NOMO-1 treated with dmso at 0.1 percent for 144 hours (cell line): ENCODE results near the gene SSH2.
"Not testable (repeated sequence)": the region's sequence is repeated elsewhere in the genome, so short reads cannot be mapped to it uniquely, and the experiment has no call there.

Source experiments
- DNase-seq: peaks from one replicate; lab custom pipeline; 2025; ENCODE audit not compliant: unreplicated experiment; lab: John Stamatoyannopoulos, UW

Gene SSH2

DNA sequence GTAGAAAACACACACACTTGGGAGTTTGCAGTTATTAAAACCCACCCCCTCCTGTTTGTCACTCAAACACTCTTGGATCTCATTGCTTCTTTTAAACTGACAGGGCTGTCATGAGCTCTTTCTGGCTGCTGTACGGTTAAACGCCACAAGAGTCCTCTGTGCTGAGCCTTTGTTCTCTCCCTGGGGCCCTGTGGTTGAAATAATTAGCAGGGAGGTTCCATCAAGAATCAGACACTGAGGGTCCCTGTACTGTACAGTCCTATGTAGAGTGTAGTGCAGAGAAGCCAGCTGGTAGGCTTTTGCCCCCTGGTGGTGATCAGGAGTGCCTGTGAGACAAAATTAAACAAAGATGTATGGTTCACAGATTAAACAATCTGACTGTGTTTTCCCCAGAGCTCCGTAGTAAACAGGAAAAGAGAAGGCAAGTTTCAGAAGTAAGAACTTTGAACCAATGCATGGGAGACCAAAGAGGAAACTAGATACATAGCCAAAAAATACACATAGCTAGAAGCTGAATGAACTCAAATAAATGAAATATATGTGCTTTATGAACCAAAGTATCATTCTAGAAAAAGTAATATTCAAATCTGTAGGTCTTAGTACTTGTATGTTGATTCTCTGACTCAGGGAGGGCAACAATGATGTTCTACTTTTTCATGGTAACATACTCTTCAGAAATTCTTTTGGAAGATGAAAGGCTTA, 1.4 kb upstream of the SSH2 start:
- peak; percentile 85 for DNase-seq

DNA sequence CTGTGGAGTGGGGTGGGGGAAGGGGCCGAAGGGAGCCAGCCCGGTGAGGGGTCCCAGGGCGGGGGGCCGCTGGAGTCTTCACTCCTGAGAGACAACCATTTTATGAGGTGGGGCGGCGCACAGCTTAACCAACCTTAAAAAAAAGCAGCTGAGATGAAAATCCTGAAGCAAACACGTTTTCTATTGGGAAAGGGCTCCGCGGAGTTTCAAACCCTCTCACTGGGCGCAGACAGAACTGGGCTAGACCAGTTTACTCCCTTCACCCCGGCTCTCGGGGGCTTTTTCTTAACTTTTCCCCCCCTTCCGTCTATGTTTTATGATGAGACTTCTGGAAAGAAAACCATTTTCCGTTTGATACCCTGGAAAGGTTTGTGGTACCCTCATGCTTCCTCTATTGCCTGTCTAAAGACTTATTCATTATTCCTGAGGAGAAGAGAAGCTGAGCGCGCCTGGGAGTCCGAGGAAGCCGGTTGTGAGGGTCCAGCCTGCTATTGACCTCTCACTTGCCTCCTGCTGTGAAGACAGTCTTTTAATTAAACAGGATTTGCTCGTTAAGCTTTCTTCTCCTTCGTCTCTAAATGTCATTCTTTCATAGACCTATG, 482 bp upstream of the SSH2 start:
- DNase-seq, result peak; percentile 7

DNA sequence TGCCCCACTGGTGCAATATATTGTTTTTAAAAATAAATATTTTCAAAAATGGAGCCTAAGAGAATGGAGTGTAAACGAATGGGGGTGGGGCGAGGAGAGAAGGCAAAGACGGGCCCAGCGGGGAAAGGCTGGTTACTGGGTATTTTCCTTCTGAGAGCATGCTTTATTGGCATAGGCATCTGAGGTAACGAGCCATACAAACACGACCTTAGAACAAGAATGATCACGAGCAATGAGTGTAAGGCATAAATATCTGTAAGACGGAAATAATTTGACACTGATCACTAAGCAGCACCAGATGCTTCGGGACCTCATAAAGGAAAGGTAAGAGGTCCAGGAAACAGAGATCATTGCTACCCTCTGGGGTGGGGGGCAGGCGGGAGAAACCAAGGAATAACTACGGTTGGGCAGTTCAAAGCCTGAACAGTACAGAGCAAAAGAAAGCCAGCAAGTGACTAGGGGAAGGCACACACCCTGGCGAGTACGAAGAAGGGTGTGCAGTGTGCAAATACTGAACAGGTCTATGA, 959 bp downstream of the SSH2 start:
- DNase-seq, result no peak

DNA sequence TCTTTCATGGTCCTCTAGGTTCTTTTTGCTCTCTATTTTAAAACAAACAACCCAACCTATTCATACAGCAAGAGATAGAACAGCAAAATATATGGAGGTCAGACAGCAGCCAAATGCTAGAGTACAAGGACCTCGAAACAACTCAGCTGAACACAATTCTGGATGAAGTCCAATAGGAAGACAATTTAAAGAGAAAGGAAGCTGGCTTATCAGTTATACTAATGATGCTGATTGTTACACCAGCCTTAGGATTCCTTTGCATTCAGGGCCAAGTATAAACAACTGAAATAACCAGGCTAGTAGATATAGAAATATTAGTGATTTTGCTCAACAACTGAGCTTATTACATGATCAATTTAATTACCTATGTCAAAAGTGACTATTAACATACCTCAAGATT, 2.5 kb downstream of the SSH2 start:
- DNase-seq, result no peak

DNA sequence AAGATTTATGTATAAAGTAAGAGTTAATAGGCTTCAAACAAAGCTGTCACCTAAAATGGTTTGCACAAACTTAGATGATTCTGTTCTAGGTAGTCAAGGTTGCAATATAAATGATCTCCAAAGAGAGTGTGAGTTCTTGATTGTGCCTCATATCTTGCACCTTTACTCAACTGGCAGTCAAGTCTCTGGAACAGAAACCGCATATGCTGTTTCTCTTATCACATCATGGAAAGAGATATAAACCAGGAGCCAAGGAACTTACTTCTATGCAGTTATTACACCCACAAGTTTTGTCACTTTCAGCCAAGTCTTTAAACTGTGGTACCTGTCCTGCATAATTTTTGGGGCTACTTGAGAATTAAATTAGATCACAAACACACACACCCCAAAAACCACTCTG, 5.2 kb downstream of the SSH2 start:
- DNase-seq, result no peak

DNA sequence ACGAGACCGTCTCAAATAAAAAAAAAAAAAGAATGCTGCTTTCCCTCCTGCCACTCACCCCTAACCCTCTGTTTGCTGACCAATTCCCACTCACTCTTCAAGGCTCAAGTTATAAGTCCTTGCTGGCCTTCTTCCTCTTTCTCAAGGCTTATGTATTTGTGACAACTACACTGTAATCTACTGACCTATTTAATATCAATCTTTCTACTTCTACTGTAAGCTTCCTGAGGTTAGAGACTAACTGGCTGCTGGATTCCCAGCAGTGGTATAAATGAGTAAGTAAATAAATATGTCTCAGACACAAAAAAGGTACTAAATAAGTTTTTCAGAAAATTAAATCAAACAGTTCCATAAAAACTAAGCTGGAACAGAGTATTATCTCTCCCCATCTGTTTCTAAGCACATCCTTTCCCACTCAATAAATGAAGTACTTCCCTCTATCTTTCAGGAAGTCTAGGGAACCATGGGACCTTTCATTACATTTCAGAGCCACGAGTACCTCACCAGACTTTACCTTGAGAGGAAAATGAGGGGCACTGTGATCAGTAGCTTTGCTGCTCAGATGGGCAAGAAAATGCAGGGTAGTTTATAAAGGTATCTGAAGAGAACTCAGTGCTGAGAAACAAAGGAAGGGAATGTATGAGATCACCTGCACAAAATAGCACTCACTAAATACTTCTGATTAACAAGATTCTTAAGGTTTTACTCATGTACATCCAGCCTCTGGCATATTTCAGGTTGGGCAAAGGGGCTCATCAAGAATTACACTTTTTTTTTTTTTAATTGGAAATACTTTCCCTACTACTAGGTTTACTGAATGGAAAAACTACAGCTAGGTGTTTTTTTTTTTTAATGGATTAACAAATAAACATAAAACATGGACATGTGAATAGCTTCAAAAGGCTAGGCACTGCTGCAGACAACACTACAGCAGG, 10.8 kb downstream of the SSH2 start:
- no peak for DNase-seq

DNA sequence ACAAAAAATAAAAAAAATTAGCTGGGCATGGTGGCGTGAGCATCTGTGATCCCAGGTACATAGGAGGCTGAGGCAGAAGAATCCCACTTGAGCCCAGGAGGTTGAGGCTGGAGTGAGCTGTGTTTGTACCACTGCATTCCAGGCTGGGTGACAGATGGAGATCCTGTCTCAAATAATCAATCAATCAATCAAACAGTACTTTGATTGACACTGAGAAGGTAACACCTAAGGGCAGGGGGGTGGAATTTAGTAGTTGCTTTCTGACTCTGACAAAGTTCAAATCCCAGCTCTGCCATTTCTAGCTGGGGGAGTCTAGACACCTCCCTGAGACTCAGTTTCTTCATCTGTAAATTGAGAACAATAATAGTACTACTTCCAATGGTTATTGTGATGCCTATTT, 12.0 kb downstream of the SSH2 start:
- DNase-seq, result no peak

DNA sequence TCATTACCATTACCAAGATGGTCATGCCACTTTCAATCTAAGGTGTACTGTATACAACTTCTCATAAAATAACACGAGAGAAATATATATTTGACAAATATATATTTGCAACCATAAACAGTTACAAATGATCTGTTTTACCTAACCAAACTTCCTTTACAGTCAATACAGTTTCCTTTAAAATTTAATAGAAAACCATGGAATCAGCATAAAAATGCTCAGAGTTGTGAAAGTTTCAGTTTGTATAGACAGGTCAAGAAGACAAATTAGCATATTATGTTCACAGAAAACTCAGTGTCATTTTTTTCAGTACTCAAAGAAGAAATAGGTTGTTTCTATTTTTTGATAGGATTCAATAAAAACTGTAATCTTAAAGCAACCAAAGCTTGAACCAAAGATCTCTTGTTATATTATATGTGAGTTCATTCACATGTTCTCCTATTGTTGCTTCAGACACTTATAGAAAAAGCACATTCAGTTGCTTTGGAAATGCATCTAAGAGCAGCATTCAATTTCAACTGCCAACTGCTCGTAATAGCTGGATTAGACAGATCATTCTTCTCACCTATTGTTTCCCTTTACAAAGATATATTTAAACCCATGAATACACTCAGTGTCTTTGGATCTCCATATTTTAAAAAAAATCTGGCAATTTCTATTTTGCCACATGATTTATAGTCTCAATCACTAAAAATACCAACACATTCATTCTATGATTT, 15.1 kb downstream of the SSH2 start:
- DNase-seq, result no peak

DNA sequence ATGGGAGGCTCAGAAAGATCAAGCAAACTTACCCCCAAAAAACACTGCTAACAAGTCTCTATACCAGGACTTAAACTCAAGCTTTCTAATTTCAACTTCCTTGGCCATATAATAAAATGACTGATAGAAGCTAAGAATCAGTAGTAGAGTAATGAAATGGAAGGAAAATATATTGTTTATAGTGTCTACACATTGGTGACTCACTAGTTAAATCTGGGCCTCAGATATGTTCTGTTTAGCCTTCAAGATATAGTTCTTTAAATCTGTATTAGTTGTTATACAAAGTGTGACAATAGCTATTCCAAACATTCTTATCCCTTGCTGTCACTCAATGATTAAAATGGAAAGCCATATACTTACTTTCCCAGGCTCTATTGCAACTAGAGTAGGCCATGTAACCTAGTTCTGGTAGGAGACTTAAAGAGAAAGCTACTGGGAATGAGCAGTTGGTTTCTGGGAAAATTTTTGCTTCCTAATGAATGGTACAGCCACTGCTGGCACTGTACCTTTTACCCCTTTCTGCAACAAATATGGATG, 18.3 kb downstream of the SSH2 start:
- DNase-seq, result no peak

DNA sequence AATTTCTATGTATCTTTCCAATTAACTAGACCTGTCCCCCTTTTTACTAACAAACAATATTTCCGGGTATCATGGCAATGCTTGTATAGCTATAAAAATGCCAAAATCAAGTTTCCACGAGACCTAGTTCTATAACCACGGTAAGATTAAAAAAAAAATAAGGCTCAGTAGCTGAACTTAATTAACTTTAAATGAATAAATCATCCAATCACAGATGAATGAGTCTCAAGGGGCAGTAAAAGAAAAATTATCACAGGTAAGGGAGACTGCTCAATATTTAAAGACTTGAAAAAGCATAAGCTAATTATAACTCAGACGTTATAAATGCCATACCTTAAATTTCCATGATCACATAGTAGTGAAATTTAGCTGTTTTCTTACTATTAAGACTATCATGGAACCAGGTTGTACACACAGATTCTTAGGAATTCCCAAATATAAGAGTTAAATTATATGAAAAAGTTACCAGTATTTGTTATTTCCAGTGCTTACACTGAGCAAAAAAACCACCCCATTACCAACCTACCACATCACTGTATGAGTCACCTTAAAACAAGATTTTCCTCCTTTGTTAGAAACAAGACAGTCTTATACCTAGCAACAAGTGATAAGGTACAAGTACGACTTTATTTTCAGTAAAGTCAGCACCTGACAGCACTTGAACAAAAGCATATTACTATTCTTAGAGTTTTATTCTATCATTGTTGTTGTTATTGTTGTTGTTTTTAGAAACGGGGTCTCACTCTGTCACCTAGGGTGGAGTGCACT, 20.6 kb downstream of the SSH2 start:
- no peak for DNase-seq

DNA sequence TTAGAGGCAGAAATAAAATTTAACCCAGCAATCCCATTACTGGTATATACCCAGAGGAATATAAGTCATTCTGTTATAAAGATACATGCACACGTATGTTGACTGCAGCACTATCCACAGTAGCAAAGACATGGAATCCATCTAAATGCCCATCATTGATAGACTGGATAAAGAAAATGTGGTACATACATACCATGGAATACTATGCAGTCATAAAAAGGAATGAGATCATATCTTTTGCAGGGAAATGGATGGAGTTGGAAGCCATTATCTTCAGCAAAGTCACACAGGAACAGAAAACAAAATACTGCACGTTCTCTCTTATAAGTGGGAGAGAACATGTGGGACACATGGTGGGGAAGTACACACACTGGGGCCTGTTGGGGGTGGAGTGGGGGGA, 23.1 kb downstream of the SSH2 start:
- DNase-seq, result no peak

DNA sequence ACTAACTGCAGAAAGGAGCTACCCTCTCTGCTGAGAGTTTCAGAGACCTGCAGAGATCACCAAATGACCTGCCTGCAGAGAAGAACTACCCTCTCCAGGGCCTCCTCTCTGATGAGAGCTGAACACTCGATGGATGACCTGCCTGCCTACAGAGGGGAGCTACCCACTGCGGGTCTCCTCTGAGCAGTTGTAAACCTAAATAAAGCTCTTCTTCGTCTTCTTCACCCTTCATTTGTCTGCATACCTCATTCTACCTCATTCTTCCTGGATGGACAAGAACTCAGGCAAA, 24.2 kb downstream of the SSH2 start:
- DNase-seq, result no peak

DNA sequence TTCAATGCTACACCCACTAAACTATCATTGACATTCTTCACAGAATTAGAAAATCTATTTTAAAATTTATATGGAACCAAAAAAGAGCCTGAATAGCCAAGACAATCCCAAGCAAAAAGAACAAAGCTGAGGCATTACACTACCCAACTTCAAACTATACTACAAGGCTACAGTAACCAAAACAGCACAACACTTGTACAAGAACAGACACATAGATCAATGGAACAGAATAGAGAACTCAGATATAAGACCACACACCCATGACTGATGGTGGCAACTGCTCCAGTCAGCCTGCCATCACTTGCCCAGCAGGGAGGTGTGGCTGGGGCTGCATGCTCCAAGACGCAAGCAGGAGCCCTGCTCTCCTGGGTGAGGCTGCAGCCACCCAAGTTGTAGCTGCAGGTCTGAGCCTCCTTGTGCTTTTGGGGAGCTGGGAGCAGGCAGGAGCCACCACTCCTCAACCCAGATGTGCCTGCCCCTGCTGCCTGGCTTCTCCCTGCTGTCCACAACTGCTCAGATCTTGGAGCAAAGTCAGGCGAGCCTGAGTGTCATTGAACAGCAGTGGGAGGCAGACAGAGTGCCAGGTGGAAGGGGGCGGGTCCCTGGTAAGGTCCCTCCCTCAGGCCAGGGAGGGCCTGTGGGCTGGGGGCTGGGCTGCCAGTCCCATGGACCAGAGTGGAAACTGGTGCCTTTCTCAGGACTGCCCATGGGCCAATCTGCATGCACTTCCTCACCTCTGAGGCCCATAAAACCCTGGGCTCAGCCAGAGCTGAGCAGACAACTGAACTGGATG, 24.7 kb downstream of the SSH2 start:
- no peak for DNase-seq

DNA sequence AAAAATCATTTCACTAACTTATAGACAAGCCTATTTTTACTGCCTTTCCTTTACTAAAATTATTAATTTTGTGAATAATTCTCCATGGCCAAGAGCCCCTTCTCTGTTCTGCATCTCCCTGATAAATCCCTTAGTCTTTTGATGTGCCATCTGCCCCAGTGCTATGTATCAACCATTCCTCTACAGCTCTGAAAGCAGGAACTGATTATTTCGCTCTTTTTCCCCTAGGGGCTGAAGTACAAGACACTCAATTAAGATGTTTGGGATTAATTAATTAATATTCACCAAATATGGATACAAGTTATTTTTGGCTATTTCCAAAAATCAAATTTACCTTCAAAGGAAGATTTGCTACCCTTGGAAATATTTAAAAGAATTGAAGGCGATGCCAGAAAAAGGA, 26.6 kb downstream of the SSH2 start:
- no peak for DNase-seq

DNA sequence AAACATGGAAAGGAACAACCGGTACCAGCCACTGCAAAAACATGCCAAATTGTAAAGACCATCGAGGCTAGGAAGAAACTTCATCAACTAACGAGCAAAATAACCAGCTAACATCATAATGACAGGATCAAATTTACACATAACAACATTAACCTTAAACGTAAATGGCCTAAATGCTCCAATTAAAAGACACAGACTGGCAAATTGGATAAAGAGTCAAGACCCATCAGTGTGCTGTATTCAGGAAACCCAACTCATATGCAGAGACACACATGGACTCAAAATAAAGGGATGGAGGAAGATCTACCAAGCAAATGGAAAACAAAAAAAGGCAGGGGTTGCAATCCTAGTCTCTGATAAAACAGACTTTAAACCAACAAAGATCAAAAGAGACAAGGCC, 32.9 kb downstream of the SSH2 start:
- not testable (repeated sequence) for DNase-seq

DNA sequence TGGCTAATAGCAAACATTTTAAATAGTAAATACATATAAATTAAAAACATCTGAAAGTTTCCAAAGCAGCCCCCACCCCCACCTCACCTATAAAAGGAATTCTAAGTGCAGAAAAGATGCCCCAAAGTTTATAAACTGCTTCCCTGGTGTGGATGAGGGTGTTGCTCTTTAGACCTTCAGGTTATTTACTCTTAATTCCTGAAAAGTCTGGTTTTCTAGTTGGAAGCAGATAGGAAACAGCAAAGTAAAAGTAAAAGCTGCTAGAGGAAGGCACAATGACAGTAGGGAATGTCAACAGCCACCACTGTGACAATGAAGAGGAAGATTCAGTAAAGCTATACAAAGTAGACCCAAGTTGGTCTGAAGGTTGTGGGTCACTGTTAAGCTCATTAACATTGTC, 37.8 kb downstream of the SSH2 start:
- DNase-seq, result no peak

DNA sequence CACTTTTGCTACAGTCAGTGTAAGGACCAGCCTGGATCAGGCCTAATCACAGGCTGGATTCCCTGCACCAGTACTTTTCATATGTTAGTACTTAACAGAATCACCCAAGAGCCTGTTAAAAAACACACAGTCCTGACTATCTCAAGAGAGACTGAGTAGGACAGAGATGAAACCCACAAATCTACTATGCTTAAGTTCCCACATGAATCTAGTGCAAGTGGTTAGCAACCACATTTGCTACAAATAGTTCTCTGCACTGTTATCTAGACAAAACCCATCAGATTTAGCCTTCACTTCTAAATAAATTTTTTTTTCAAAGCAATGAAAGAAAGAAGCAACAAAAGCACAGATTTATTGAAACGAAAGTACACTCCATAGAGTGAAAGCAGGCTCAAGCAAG, 38.9 kb downstream of the SSH2 start:
- DNase-seq, result no peak

DNA sequence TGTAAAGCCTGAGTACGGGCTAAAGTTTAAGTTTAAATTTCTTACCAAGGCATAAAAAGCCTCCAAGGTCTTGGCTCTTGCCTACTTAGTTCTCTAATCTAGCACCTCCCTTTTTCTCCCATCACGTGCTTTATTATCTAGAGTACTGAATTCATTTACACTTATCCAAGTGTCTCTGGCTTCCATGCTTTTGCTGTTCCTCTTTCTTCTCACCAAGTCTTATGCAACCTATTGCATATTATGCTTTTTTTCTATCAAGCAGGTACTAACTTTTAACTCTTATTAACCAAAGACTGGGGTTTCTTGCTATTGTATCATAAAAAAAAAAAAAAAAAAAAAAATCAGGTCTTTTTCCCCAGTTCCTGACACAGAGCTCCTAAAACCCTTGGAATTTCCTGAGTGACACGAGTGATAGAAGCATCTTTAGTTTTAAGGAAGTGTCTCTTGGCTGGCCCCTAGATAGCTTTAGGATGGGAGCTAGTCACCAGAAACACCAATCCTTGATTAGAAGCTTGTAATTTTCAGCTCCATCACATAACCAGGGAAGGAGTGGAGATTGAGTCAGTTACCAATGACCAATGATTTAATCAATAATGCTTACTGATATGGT, 44.9 kb downstream of the SSH2 start:
- peak; percentile 58 for DNase-seq

DNA sequence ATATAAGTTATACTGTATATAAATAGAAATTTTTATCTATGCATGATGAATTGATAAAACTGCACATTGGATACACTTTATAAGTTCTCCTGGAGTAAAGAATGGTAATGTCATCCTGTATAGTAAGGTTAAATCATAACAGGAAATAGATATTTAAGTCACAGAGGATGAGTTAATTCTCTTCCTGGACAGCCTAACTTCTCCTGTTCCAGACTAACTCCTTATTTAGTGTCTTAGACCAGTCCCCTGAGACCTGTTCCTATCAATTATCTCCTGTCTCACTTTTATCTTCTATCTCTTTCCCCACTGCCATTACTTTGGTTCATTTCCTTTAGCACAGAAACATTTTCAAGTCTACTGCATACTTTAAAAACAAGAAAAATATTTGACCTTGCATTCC, 46.5 kb downstream of the SSH2 start:
- DNase-seq, result no peak
